Hepatocyte (in vitro differentiated cells): ENCODE results near the gene STK33. TPM values are rescaled to one million over a fixed set of nuclear protein-coding genes. Genes with fewer than 3 reads are reported as not detected.
A peak's percentile ranks its signal among the peaks of the same experiment; 100 is the strongest.

Source experiments
- DNase-seq: peaks from one replicate; pipeline ENCODE4 v3.0.0-alpha.2; 2016; ENCODE audit warnings: low spot score
- H2AFZ ChIP-seq: fragments of 200-600 bp; sonication (generic); 2 replicates; pipeline ENCODE4 v1.6.0; 2016; ENCODE audit warnings: antibody characterized with exemption, mild to moderate bottlenecking
- H3K27ac ChIP-seq: fragments of 200-600 bp; sonication (generic); 2 replicates; pipeline ENCODE4 v1.5.1; 2016; ENCODE audit warnings: mild to moderate bottlenecking
- H3K27me3 ChIP-seq: fragments of 200-600 bp; sonication (generic); 2 replicates; pipeline ENCODE4 v1.6.1; 2016
- H3K36me3 ChIP-seq: fragments of 200-600 bp; sonication (generic); replicated peaks from 2 replicates; pipeline ENCODE4 v1.5.1; 2016; ENCODE audit warnings: low read depth; ENCODE audit not compliant: insufficient read depth
- H3K4me1 ChIP-seq: fragments of 200-600 bp; sonication (generic); 2 replicates; pipeline ENCODE4 v1.5.1; 2016; ENCODE audit warnings: mild to moderate bottlenecking, moderate library complexity; ENCODE audit not compliant: insufficient read depth
- H3K4me2 ChIP-seq: fragments of 200-600 bp; sonication (generic); 2 replicates; pipeline ENCODE4 v1.6.0; 2016
- H3K4me3 ChIP-seq: fragments of 200-600 bp; sonication (generic); 2 replicates; pipeline ENCODE4 v1.5.1; 2016; ENCODE audit warnings: mild to moderate bottlenecking
- H3K79me2 ChIP-seq: fragments of 200-600 bp; sonication (generic); 2 replicates; pipeline ENCODE4 v1.6.0; 2017; ENCODE audit warnings: mild to moderate bottlenecking
- H3K9me2 ChIP-seq: fragments of 200-600 bp; sonication (generic); replicated peaks from 2 replicates; pipeline ENCODE4 v1.6.0; 2017; ENCODE audit warnings: mild to moderate bottlenecking; ENCODE audit not compliant: insufficient read depth
- H3K9me3 ChIP-seq: fragments of 200-600 bp; sonication (generic); 2 replicates; pipeline ENCODE4 v1.5.1; 2016; ENCODE audit warnings: low read depth, mild to moderate bottlenecking
- H4K20me1 ChIP-seq: fragments of 200-600 bp; sonication (generic); 2 replicates; pipeline ENCODE4 v1.6.0; 2016; ENCODE audit warnings: mild to moderate bottlenecking; ENCODE audit not compliant: insufficient read depth, poor library complexity, severe bottlenecking
- EZH2 ChIP-seq: fragments of 200-600 bp; sonication (generic); IDR thresholded peaks from 2 replicates; pipeline ENCODE4 v1.6.1; 2016; ENCODE audit warnings: antibody characterized with exemption, mild to moderate bottlenecking, borderline replicate concordance
- EZH2phosphoT487 ChIP-seq: fragments of 200-600 bp; sonication (generic); IDR thresholded peaks from one replicate; pipeline ENCODE4 v1.6.1; 2018; ENCODE audit warnings: antibody characterized with exemption, mild to moderate bottlenecking, low read depth, moderate library complexity; ENCODE audit not compliant: unreplicated experiment, severe bottlenecking
- WGBS: methylation state at CpG from one replicate; pipeline ENCODE4 v1.1.6; 2016; ENCODE audit warnings: low lambda C conversion rate; ENCODE audit errors: missing lambda C conversion rate; 5-methylcytosine and 5-hydroxymethylcytosine counted together
- polyA plus RNA-seq: library from polyadenylated mRNA; unstranded; fragments of >200 nt; fragmentation: Nextera tagmentation; extraction: Ambion mirVana; gene quantifications from 2 replicates; pipeline ENCODE4 v1.2.1, GENCODE V29; 2016
- total RNA-seq: library from RNA; depleted of rRNA; stranded (reverse); fragments of >200 nt; gene quantifications from 2 replicates; pipeline ENCODE4 v1.2.3, GENCODE V29; 2014
- TF ChIP-seq, protein P1 (sequence below): fragments of 200-600 bp; sonication (generic); IDR thresholded peaks from 2 replicates; pipeline ENCODE4 v1.5.1; 2016; ENCODE audit warnings: antibody characterized with exemption, mild to moderate bottlenecking; ENCODE audit not compliant: poor library complexity

STK33 gene
- total and polyA plus RNA-seq, 2 experiments from 2014 or later, result 3.0 to 12.8 TPM

GRCh38 chr11:8361206-8361605 is 232.8 kb downstream of the STK33 start:
- H4K20me1 ChIP-seq, result no peaks in the 10 kb centered on the region
- H3K4me3 ChIP-seq, result no peak overlapping the region
- H3K79me2 ChIP-seq, result no peaks in the 10 kb centered on the region
- 89% methylated on average over 6 of the region's 7 CpGs for WGBS
- no peaks in the 10 kb centered on the region for H3K9me3 ChIP-seq
- H3K27ac ChIP-seq, result no peak overlapping the region
- TF ChIP-seq EZH2phosphoT487, result no peak
- TF ChIP-seq, protein P1, sequence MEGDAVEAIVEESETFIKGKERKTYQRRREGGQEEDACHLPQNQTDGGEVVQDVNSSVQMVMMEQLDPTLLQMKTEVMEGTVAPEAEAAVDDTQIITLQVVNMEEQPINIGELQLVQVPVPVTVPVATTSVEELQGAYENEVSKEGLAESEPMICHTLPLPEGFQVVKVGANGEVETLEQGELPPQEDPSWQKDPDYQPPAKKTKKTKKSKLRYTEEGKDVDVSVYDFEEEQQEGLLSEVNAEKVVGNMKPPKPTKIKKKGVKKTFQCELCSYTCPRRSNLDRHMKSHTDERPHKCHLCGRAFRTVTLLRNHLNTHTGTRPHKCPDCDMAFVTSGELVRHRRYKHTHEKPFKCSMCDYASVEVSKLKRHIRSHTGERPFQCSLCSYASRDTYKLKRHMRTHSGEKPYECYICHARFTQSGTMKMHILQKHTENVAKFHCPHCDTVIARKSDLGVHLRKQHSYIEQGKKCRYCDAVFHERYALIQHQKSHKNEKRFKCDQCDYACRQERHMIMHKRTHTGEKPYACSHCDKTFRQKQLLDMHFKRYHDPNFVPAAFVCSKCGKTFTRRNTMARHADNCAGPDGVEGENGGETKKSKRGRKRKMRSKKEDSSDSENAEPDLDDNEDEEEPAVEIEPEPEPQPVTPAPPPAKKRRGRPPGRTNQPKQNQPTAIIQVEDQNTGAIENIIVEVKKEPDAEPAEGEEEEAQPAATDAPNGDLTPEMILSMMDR, result no peak
- no peak for TF ChIP-seq EZH2
- no peaks in the 10 kb centered on the region for H3K4me1 ChIP-seq
- no peaks in the 10 kb centered on the region for H3K36me3 ChIP-seq
- H3K4me2 ChIP-seq, result no peak overlapping the region
- no peaks in the 10 kb centered on the region for H3K9me2 ChIP-seq
- no peaks in the 10 kb centered on the region for H3K27me3 ChIP-seq
- no peak for DNase-seq
- no peak overlapping the region for H2AFZ ChIP-seq

DNA sequence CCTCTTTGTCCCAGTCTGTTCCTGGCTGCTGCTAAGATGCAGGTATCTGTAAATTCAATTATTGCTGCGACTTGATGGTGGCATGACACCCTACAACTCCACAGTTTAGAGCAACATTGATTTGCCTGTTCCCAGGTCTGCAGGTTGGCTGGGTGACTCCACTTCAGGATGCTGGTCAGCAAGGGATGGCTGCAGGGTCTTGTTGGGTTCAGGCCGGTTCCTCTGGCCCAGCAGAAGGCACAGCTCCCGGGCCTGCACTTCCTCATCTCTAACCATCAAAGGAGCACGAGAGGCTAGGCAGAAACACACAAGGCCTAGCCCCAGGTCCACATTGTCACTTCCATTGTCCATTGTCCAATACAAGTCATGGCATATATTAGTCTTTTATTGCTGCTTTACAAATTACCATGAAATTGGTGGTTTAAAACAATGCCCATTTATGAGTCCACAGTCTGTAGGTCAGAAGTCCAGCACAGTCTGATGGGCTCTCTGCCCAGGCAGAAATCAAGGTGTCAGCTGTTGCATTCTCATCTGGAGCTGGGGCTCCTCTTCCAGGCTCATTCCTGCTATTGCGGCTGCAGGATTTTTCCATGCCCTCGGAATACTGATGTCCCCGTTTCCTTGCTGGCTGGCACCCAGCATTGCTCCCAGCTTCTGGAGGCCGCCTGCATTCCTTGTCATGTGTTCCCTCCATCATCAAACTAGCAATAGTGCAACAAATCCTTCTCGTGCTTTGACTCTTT is 233.8 kb downstream of the STK33 start:
- Histone ChIP-seq H4K20me1 (no peaks in the 10 kb centered on the region), H3K27ac (no peak overlapping the region), H3K4me2 (no peak overlapping the region), H3K9me2 (no peaks in the 10 kb centered on the region), H2AFZ (no peak overlapping the region), H3K4me3 (no peak overlapping the region), H3K4me1 (no peaks in the 10 kb centered on the region), H3K27me3 (no peaks in the 10 kb centered on the region), H3K36me3 (no peaks in the 10 kb centered on the region), H3K9me3 (no peaks in the 10 kb centered on the region), H3K79me2 (no peaks in the 10 kb centered on the region)
- TF ChIP-seq EZH2, result no peak
- TF ChIP-seq, protein P1, result peak; percentile 34
- DNase-seq, result peak; percentile 37
- 85% methylated on average over 9 of the region's 9 CpGs for WGBS

DNA sequence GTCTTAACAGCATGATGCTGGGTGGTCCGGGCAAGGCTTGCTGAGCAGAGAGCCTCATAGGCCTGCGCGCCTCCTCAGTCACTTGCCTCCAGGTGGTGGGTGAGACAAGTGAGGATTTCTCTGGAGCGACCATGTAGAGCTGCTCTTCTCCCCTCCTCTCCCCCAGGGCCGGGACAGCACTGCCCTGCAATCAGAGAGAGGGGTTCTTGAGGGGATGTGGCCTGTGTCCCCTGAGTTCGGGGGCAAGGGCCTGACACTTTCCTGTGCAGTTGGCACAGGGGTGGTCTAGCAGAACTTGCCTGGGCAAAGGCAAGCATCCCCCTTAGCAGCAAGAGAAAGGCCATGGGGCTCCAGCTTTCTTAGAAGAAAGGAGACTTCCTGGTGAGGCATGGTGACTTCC is 234.5 kb downstream of the STK33 start:
- TF ChIP-seq, protein P1, result no peak
- no peak for TF ChIP-seq EZH2
- TF ChIP-seq EZH2phosphoT487, result no peak
- Histone ChIP-seq H3K36me3 (no peaks in the 10 kb centered on the region), H3K4me3 (no peak overlapping the region)

More for the DNA sequence above, 234.5 kb downstream of the STK33 start:
- no peak for DNase-seq
- H4K20me1 ChIP-seq, result no peaks in the 10 kb centered on the region
- H3K27ac ChIP-seq, result no peak overlapping the region
- no peaks in the 10 kb centered on the region for H3K9me2 ChIP-seq
- H3K27me3 ChIP-seq, result no peaks in the 10 kb centered on the region
- H2AFZ ChIP-seq, result no peak overlapping the region
- H3K79me2 ChIP-seq, result no peaks in the 10 kb centered on the region
- H3K4me1 ChIP-seq, result no peaks in the 10 kb centered on the region
- H3K9me3 ChIP-seq, result no peaks in the 10 kb centered on the region
- WGBS, result 91% methylated on average over 6 of the region's 6 CpGs
- no peak overlapping the region for H3K4me2 ChIP-seq
